Body of pancreas (tissue), 4 donors: ENCODE measurements around the gene RPP40.

ENCODE experiments used
- POLR2A ChIP-seq, 3 donors: fragments of 450-650 bp; IDR thresholded peaks; one replicate each; pipeline ENCODE4 v1.6.1; 2016; ENCODE audit warnings: antibody characterized with exemption in 3 of 3, mild to moderate bottlenecking in 2 of 3
- TF ChIP-seq, protein P1 (sequence below), 7 experiments: fragments of 450-650 bp in 4 of 7; fragments of 200-600 bp in 3 of 7; sonication (generic) in 3 of 7; IDR thresholded peaks; one replicate each; pipeline ENCODE4 v1.5.1; 2016 to 2019; ENCODE audit warnings: antibody characterized with exemption in 7 of 7

DNA sequence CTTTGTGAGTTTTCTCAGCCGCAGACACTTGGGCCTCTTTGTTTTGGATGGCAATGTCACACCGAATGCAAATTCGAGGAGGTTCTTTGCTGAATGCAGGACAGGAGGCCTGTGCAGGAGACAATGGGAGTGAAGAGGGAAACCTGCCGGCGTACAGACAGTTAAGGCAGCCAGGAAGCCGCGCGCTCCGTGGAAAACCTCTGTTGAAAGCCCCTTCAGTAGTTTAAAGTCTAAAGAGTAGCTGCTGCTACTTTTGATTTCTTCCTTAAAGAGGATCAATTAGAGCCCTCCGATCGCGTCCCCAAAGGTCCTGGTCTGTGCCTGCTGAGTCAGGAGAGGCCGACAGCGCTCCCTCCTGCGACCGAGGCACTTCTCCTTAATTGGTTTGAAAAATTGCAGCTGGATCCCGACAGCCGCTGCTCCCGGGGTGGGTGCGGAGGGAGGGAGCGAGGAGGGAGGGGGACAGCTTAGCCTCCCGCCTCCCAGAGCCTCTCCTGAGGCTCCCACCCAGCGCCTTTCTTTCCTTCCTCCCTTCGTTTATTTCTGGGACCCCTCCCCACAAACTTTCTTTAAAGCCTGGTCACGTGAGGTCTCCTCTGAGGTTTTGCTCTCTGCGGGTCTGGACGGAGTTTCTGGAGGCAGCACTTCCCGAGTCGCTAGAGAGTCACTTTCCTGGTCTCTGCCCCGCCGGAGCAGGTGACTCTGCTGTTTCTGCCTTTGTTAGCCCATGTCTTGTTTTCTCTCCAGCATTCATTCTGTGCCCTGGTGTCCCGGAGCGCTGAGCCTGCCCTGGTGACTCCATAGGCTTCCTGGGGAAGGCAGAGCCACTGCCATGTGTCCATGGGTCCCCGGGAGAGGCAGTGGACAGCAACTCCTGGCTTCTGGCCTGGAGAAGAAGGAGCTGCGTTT, 22.3 kb upstream of the RPP40 start:
- TF ChIP-seq, protein P1, sequence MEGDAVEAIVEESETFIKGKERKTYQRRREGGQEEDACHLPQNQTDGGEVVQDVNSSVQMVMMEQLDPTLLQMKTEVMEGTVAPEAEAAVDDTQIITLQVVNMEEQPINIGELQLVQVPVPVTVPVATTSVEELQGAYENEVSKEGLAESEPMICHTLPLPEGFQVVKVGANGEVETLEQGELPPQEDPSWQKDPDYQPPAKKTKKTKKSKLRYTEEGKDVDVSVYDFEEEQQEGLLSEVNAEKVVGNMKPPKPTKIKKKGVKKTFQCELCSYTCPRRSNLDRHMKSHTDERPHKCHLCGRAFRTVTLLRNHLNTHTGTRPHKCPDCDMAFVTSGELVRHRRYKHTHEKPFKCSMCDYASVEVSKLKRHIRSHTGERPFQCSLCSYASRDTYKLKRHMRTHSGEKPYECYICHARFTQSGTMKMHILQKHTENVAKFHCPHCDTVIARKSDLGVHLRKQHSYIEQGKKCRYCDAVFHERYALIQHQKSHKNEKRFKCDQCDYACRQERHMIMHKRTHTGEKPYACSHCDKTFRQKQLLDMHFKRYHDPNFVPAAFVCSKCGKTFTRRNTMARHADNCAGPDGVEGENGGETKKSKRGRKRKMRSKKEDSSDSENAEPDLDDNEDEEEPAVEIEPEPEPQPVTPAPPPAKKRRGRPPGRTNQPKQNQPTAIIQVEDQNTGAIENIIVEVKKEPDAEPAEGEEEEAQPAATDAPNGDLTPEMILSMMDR (IDR thresholded peaks at IDR 0.05), result peak in 1 of 7 experiments; percentile 10
- peak in 1 of 3 donors; percentile 15 for TF ChIP-seq POLR2A (IDR thresholded peaks at IDR 0.05)
